Activated CD8-positive, alpha-beta memory T cell treated with anti-CD3 and anti-CD28 coated beads, Interleukin-2, amount 50 U/mL, for 48 hours (primary cell): Measurements from ENCODE around the gene GTF3C6.
"Not testable (repeated sequence)": the region's sequence is repeated elsewhere in the genome, so short reads cannot be mapped to it uniquely, and the experiment has no call there.

Experiments used
- DNase-seq: peaks from one replicate; pipeline ENCODE4 v3.0.0-alpha.2; 2020

Gene GTF3C6

DNA sequence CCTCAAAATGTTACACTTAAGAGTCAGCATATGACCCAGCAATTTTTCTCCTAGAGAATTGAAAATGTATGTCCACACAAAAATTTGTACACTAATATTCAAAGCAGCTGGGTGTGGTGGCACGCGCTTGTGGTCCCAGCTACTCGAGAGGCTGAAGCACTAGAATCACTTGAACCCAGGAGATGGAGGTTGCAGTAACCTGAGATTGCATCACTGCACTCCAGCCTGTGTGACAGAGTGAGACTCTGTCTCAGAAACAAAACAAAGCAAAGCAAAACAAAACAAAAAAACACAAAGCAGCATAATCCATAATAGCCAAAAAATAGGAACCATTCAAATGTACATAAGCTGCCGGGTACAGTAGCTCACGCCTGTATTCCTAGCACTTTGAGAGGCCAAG, 21.7 kb downstream of the GTF3C6 start:
- no peak for DNase-seq

DNA sequence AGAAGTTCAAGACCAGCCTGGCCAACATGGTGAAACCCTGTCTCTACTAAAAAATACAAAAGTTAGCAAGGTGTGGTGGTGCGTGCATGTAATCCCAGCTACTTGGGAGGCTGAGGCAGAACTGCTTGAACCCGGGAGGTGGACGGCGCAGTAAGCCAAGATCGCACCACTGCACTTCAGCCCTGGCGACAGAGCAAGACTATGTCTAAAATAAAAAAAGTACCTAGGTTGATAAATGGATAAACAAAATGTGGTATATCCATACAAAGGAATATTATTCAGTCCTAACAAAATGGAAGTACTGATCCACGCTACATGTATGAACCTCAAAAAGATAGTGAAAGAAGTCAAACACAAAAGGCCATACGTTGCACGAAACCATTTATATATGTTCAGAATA, 22.1 kb downstream of the GTF3C6 start:
- DNase-seq, result no peak

DNA sequence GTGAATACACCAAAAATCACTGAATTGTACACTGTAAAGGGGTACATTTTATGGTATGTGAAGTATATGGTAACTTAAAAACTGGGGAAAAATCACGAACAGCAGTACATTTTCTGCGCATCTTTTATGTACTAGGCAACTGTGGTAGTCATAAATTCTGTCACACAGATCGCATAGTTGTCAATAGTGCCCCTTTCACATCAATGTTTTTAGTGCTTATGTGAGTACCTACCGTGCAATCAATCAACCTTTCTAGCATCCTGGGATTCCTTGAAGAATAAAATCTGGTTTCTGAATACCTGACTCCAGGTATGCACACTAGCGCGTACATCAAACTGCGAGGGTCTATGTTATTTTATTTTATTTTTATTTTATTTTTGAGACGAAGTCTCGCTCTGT, 22.7 kb downstream of the GTF3C6 start:
- no peak for DNase-seq

DNA sequence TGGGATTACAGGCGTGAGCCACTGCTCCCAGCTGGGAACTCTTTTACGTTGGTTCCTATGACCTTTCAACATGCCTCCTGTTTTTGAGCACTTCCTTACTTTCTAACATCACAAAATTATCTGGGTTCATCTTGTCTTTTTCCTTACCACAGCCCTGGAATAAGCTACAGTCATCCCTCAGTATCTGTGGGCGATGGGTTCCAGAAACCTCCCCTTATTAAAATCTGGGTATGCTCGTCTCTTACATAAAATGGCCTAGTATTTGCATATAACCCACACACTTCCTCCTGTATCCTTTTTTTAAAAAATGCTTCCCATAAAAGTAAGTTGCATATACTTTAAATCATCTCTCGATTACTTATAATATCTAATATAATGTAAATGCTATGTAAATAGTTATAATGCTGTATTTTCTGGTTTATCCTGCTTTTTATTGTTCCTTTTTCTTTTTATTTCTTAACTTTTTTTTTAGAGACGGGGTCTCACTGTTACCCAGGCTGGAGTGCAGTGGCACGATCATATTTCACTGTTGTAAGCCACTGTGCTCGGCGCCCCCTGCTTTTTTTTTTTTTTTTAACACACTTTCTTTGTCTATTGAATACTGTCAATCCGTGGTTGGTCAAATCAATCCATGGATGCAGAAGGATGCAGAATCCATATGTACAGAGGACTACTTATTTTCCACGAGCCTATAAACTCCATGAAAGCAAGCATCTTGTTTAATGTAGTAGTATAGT, 32.5 kb downstream of the GTF3C6 start:
- DNase-seq, result no peak

DNA sequence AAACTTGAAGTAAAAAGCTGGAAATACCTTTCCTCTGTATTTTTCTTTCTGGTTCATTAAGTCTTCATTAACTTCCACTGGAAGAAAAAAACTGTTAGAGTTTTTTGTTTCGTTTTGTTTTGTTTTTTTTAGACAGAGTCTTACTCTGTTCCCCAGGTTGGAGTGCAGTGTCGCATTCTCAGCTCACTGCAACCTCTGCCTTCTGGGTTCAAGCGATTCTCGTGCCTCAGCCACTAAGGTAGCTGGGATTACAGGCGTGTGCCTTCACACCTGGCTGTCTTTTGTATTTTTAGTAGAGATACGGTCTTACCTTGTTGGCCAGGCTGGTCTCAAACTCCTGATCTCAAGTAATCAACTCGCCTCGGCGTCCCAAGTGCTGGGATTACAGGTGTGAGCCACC, 38.2 kb downstream of the GTF3C6 start:
- DNase-seq, result no peak

DNA sequence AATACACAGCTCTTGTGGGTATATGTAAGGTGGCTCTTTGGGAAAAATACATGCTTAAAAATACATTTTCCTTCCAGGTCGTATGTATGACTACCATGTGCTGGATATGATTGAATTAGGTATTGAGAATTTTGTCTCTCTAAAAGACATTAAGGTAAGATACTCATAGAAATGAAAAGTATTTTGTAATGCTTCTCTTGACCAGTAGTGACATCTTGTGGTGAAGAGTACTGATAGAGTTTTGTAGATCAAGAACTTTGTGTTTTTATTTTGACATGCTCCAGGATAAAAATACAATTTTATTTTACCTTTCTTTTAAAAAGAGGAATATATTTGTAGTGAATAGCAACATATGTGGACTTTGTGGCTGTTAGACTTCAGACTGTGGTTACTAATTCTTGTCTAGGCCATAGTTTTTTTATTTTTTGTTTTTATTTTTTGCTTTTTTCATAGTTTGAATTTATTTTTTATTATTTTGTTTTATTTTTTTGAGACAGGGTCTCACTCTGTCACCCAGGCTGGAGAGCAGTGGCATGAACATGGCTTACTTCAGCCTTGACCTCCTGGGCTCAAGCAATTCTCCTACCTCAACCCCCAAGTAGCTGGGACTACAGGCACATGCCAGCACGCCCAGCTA, 41.2 kb downstream of the GTF3C6 start:
- DNase-seq, result no peak

DNA sequence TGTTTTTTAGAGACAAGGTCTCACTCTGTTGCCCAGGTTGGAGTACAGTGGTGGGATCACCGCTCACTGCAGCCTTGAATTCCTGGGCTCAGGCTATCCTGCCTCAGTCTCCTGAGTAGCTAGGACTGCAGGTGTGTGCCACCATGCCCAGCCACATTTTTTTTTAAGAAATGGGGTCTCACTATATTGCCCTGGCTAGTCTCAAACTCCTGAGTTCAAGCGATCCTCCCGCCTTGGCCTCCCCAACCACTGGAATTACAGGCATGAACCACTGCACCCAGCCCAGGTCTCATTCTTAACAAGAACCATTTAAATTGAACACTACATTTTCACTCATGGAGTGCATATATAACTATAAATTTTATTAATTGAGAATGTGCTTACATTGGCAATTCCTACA, 43.8 kb downstream of the GTF3C6 start:
- DNase-seq, result no peak

DNA sequence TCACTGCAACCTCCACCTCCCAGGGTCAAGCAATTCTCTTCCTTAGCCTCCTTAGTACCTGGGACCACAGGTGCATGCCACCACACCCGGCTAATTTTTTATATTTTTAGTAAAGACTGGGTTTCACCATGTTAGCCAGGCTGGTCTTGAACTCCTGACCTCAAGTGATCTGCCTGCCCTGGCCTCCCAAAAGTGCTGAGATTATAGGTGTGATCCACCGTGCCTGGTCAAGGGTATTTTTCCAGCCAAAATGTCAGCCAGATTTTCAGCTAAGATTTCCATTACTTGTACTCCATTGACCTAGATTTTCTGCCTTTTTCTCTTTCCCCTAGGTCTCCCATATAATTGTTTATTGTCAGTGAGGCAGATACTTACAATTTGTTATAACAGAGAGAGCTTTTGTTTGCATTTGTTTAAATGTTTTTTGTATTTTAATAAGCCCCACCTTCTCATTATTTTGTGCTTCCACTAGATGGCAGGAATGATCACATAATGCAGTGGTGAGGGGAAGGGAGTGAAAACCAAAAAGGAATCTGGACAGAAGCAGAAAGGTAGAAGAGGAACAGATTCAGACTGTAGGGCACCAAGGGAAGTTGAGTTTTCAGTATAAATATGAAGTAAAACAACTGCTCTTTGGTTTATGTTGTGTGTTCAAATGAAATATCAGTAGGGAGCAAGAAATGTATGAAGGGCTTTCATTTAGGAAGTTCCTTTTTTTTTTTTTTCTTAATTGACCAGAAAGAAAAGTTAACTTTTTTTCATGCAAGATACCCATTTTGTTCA, 53.0 kb downstream of the GTF3C6 start:
- no peak for DNase-seq

DNA sequence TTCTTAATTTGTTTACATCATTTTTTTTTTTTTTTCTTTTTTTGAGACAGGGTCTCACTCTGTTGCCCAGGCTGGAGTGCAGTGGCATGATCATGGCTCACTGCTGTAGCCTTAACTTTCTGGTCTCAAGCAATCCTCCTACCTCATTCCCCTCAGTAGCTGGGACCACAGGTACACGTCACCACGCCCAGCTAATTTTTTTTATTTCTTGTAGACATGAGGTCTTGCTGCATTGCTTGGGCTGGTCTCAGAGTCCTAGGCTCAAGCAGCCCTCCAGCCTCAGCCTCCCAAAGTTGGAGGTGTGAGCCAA, 53.6 kb downstream of the GTF3C6 start:
- no peak for DNase-seq

DNA sequence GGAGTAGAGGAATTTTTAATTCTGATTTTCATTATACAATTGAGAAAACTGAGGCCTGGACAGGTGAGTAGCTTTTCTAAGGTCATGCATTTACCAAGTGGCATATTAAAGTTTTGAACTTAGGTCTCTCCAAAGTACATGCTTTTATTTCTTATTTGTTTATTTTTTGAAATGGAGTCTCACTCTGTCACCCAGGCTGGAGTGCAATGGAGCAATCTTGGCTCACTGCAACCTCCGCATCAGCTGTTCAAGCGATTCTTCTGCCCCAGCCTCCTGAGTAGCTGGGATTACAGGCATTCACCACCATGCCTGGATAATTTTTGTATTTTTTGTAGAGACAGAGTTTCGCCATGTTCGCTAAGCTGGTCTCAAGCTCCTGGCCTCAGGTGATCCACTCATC, 54.0 kb downstream of the GTF3C6 start:
- DNase-seq, result not testable (repeated sequence)

DNA sequence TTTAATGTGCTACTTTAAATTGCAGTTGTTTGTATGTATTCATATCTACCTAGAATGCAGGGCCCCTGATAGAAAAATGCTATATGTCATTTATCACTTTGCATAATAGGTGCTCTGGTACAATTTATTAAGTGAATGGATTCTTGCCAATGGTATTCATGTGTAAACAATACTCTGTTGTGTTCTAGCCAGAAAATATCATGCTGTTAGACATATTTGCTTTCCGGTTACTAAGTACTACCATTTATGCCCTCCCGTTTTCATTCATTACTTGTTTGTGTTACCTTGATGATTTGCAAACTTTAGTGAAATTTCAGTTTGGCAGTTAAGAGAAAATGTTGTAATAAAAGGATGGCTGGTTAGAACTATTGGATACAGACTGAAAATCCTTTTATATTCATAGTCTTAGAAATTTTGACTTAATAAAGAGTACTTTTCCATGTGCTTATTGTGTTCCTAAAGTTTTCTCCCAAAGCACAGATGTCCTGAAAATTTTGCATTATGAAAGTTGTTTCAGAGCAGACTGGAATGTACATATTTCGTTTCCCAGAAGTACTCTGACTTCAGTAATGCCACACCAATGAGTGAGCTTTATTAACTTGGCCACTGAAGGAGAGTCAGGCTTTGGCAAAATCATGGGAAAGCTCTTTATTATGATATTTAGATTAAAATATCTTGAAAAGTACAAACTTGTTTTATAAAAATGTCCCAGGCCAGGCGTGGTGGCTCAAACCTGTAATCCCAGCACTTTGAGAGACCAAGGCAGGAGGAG, 54.8 kb downstream of the GTF3C6 start:
- no peak for DNase-seq

DNA sequence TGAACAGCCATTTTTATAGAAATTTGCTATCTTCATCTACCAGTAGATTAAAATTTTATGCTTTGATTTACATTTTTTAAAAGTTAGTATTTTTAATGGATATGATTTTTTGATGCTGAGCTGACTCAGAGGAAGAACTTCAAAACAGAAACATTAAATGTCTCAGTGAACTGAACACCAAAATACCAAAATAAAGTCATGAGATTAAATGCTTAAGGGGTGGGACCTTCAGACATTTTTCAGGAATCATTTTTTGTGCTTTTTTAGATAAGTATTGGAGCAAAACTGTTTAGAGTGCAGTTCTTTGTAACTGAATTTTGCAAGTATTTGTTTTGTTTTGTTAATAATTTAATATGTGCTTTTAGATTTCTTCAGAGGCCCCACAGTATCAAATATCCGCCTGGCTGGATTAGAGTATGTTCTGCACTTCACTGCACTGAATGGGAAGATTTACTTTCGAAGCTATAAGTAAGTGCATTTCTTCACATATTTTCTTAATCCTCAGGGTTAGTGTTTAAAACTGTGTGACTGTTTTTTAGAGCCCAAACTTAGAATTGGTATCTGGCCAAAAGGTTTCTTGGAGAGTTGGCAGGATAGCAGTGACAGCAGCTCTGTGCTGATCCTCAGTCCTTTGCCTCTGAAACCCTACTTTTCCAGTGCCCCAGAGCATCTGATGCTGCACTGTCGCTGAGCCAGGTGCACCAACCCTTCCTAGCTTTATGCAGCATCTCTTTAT, 57.1 kb downstream of the GTF3C6 start:
- no peak for DNase-seq

DNA sequence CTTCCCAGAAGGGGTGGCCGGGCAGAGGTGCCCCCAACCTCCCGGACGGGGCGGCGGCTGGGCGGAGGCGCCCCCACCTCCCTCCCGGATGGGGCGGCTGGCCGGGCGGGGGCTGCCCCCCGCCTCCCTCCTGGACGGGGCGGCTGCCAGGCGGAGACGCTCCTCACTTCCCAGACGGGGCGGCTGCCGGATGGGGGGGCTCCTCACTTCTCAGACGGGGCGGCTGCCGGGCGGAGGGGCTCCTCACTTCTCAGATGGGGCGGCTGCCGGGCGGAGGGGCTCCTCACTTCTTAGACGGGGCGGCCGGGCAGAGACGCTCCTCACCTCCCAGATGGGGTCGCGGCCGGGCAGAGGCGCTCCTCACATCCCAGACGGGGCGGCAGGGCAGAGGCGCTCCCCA, 58.7 kb downstream of the GTF3C6 start:
- DNase-seq, result not testable (repeated sequence)
